ENCODE results near the gene AGPS.

Gene AGPS

GRCh38 chr2:177403838-177404237 is 11.3 kb downstream of the AGPS start:
- no peaks in the 10 kb centered on the region; the same call in none of the 2 replicates for H3K9me3 ChIP-seq (ENCODE audit: insufficient read depth, low read length)
- H3K27me3 ChIP-seq (ENCODE audit: low read depth, low read length) = no peaks in the 10 kb centered on the region
- H3K36me3 ChIP-seq (replicated peaks; ENCODE audit: low read depth, low read length) = peaks cover 4% of the 10 kb centered on the region
- H2AFZ ChIP-seq (ENCODE audit: low read depth, low read length) = no peak overlapping the region
- TF ChIP-seq CTCF (IDR thresholded peaks at IDR 0.05; ENCODE audit: low read depth, low read length) = no peak
- no peak overlapping the region for H3K4me3 ChIP-seq (ENCODE audit: low read length)
- peaks cover 86% of the 10 kb centered on the region for H3K79me2 ChIP-seq (ENCODE audit: low read length)
- no peak overlapping the region for H3K27ac ChIP-seq (ENCODE audit: low read length)
- peaks cover 10% of the 10 kb centered on the region for H3K4me1 ChIP-seq (ENCODE audit: low read length)
- H3K4me2 ChIP-seq (ENCODE audit: low read length) = no peak overlapping the region
- peaks cover 30% of the 10 kb centered on the region for H4K20me1 ChIP-seq (ENCODE audit: insufficient read depth, low read length)
- no peak overlapping the region for H3K9ac ChIP-seq (ENCODE audit: low read length)

GRCh38 chr2:177404243-177404642 is 11.7 kb downstream of the AGPS start:
- no peak overlapping the region for H3K4me2 ChIP-seq (ENCODE audit: low read length)
- H2AFZ ChIP-seq (ENCODE audit: low read depth, low read length) = no peak overlapping the region
- no peak overlapping the region for H3K27ac ChIP-seq (ENCODE audit: low read length)
- H4K20me1 ChIP-seq (ENCODE audit: insufficient read depth, low read length) = peaks cover 30% of the 10 kb centered on the region
- TF ChIP-seq EZH2phosphoT487 (IDR thresholded peaks at IDR 0.05; ENCODE audit: low read depth) (no peak), CTCF (IDR thresholded peaks at IDR 0.05; ENCODE audit: low read depth, low read length) (no peak)
- H3K79me2 ChIP-seq (ENCODE audit: low read length) = peaks cover 85% of the 10 kb centered on the region
- H3K9me3 ChIP-seq (ENCODE audit: insufficient read depth, low read length) = no peaks in the 10 kb centered on the region; the same call in none of the 2 replicates
- no peak overlapping the region for H3K9ac ChIP-seq (ENCODE audit: low read length)
- H3K27me3 ChIP-seq (ENCODE audit: low read depth, low read length) = no peaks in the 10 kb centered on the region
- H3K4me3 ChIP-seq (ENCODE audit: low read length) = no peak overlapping the region
- peaks cover 10% of the 10 kb centered on the region for H3K4me1 ChIP-seq (ENCODE audit: low read length)
- peaks cover 4% of the 10 kb centered on the region for H3K36me3 ChIP-seq (replicated peaks; ENCODE audit: low read depth, low read length)

GRCh38 chr2:177405029-177405692 is 12.6 kb downstream of the AGPS start:
- H3K36me3 ChIP-seq (replicated peaks; ENCODE audit: low read depth, low read length) = peaks cover 7% of the 10 kb centered on the region
- TF ChIP-seq EZH2phosphoT487 (IDR thresholded peaks at IDR 0.05; ENCODE audit: low read depth) = no peak
- no peak overlapping the region for H2AFZ ChIP-seq (ENCODE audit: low read depth, low read length)
- peaks cover 25% of the 10 kb centered on the region for H4K20me1 ChIP-seq (ENCODE audit: insufficient read depth, low read length)
- H3K27me3 ChIP-seq (ENCODE audit: low read depth, low read length) = no peaks in the 10 kb centered on the region
- peaks cover 88% of the 10 kb centered on the region for H3K79me2 ChIP-seq (ENCODE audit: low read length)
- no peak overlapping the region for H3K4me3 ChIP-seq (ENCODE audit: low read length)
- no peak overlapping the region for H3K9ac ChIP-seq (ENCODE audit: low read length)
- peaks cover 10% of the 10 kb centered on the region for H3K4me1 ChIP-seq (ENCODE audit: low read length)
- H3K27ac ChIP-seq (ENCODE audit: low read length) = no peak overlapping the region
- no peaks in the 10 kb centered on the region; the same call in none of the 2 replicates for H3K9me3 ChIP-seq (ENCODE audit: insufficient read depth, low read length)
- H3K4me2 ChIP-seq (ENCODE audit: low read length) = no peak overlapping the region

- Histone ChIP-seq H3K79me2 (ENCODE audit: low read length) (peaks cover 80% of the 10 kb centered on the region), H3K4me2 (ENCODE audit: low read length) (no peak overlapping the region), H3K4me1 (ENCODE audit: low read length) (peaks cover 3% of the 10 kb centered on the region), H3K4me3 (ENCODE audit: low read length) (no peak overlapping the region), H2AFZ (ENCODE audit: low read depth, low read length) (no peak overlapping the region), H3K27ac (ENCODE audit: low read length) (no peak overlapping the region), H4K20me1 (ENCODE audit: insufficient read depth, low read length) (peaks cover 16% of the 10 kb centered on the region), H3K36me3 (replicated peaks; ENCODE audit: low read depth, low read length) (peaks cover 7% of the 10 kb centered on the region), H3K9me3 (ENCODE audit: insufficient read depth, low read length) (no peaks in the 10 kb centered on the region; the same call in none of the 2 replicates), H3K9ac (ENCODE audit: low read length) (no peak overlapping the region), H3K27me3 (ENCODE audit: low read depth, low read length) (no peaks in the 10 kb centered on the region)
- no peak for TF ChIP-seq CTCF (IDR thresholded peaks at IDR 0.05; ENCODE audit: low read depth, low read length)
Observed at GRCh38 chr2:177406182-177406581, 13.6 kb downstream of the AGPS start.

All from OCI-LY3 (cell line).